Measurements from ENCODE around the gene PVALB.

- TF ChIP-seq EZH2phosphoT487 (IDR thresholded peaks at IDR 0.05; ENCODE audit: low read depth, severe bottlenecking, unreplicated experiment) (no peak), CTCF (IDR thresholded peaks at IDR 0.05; ENCODE audit: poor library complexity) (no peak)
Measured at GRCh38 chr22:36787204-36787988, 29.4 kb downstream of the PVALB start.

Data from hepatocyte (in vitro differentiated cells).